Glomerular visceral epithelial cell (primary cell): Measurements from ENCODE around the gene ARHGEF17.
A peak's percentile ranks its signal among the peaks of the same experiment; 100 is the strongest.

Experiments used
- DNase-seq: peaks from one replicate; pipeline ENCODE4 v3.0.0-alpha.2; 2016; ENCODE audit errors: extremely low spot score

ARHGEF17 gene

DNA sequence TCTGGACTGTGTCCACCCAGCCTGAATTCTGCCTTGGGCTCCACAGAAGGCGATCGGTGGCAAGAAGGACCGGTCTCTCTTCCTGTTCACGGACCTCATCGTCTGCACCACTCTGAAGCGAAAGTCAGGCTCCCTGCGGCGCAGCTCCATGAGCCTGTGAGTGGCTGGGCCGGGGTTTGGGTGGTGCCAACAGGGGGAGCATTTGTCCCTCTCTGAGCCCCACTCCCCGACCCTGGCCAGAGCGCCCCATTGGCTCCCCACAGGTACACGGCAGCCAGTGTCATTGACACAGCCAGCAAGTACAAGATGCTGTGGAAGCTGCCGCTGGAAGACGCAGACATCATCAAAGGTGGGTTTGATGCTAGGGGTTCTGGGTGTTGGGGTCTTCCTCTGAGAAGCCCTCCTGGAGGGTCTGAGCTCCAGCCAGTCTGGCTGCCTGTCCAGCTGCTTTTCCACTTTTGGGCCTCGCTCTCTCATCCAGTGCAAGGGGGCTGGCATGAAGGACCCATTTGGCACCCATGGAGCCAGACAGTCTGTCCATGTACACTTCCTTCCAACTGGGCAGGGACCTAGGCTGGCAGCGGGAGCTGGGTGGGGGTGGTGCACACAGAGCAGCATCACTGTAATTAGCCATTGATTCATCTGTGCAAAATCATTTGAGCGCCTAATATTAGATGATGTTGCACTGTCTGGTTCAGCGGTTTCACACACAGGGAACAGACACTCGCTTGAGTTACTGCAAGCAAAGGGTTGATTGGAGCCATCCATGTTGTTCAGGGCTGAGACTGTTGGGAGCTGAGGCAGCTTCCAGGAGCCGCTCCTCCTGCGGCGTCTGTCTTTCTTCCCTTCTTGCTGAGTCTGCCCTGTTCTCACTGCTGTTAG, 49.1 kb downstream of the ARHGEF17 start:
- DNase-seq: no peak

DNA sequence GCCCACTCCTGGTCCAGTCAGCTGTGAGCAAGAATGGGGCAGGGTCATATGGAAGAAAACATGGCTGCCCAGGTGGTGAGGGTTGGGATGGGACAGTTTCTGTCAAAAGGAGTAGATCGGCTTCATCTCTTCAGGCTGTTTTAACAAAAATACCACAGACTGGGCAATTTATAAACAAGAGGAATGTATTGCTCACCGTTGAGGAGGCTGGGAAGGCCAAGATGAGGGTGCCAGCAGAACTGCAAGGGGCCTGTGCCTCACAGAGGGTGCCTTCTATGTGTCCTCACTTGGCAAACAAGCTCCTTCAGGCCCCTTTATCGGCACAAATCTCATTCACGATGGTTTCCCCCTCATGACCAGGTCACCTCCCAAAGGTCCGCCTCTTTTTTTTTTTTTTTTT, 50.0 kb downstream of the ARHGEF17 start:
- no peak for DNase-seq

DNA sequence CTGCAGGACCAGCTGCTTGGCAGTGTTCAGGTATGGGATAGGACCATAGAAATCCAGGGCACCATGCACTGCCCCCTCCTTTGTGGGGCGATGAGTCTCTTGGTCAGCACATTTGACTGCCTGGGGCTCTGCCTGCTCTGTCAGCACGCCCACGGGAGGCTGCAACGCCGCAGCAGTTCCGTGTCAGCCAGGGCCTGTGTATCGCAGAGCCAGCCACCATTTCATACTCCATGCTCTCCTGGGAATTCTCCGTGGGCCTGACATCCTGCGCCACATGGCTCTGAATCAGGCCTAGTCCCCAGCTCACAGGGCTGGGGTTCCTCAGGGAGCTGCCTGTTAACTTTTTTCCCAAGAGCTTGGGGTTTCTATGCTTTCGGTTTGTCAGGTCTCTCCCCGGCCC, 51.3 kb downstream of the ARHGEF17 start:
- DNase-seq: no peak

DNA sequence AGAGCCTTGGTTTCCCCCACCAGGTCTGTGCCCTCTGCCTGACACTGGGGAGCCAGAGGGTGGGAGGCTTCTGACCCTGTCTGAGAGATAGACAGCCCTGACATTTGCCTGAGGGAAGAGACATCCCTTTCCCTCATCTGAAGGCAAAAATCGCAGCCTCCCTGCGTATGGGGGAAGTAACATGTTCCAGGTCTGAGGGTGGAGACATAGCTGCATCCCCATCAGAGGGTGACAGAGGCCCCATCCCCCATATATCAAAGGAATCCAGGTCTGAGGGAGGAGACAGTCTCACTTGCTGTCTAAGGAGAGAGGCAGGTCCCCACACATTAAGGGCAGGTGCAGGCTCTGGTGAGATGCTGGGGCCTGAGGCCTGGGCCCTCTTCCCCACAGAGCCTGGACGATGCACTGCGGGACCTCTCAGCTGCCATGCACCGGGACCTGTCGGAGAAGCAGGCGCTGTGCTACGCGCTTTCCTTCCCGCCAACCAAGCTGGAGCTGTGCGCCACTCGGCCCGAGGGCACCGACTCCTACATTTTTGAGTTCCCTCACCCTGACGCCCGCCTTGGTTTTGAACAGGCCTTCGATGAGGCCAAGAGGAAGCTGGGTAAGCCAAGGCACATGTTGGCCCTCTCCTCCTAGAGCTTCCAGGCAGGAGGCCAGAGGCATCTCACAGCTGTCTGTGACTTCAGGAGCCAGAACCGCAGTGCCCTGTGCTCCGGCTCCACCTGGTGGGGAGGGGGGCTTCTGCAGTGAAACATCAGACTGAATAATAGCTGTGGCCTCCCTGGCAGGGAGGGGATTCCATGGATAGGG, 52.1 kb downstream of the ARHGEF17 start:
- DNase-seq: peak; percentile 33

DNA sequence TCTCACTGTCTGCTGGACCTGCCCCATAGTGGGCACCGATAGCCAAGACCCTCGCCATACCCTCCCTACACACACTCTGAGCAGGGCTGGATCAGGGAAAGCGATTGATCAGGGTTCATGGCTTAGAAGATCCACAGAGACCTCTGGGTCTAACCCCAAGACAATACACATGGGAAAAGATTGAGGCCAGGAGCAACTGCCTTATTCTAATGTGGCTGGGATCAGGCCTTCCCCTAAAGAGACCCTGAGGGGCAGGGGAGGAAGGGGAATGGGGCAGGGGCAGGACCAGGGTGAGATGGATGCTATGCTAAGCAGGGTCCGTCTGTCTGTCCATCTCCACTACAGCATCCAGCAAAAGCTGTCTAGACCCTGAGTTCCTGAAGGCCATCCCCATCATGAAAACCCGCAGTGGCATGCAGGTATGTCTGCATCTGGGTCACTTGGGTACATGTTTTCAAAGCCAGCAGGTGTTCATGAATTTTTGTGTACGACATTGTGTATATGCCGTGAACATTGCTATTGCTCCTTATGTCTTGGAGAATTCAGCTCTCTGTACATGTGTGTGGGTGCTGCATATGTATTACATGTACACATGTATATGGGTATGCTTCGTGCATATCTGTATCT, 52.8 kb downstream of the ARHGEF17 start:
- no peak for DNase-seq

DNA sequence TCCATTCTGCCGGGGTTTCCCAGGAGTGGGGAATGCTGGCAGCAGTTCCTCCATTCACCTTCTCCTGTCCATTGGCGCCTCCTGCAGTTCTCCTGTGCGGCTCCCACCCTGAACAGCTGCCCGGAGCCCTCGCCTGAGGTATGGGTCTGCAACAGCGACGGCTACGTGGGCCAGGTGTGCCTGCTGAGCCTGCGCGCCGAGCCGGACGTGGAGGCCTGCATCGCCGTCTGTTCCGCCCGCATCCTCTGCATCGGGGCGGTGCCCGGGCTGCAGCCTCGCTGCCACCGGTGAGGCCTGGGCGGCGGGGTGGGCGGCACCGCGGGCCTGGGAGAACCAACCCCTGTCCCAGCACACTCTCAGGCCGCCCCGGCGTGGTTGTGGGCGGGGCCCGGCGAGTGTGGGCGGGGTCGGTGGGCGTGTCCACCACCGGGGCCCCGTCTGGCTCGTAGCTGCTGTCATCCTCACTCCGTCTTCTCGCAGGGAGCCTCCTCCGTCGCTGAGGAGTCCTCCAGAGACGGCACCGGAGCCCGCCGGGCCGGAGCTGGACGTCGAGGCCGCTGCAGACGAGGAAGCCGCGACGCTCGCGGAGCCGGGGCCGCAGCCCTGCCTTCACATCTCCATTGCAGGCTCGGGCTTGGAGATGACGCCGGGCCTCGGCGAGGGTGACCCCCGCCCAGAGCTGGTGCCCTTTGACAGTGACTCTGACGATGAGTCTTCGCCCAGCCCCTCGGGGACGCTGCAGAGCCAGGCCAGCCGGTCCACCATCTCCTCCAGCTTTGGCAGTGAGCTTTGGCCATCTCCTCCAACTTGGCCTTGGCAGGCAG, 54.1 kb downstream of the ARHGEF17 start:
- no peak for DNase-seq

DNA sequence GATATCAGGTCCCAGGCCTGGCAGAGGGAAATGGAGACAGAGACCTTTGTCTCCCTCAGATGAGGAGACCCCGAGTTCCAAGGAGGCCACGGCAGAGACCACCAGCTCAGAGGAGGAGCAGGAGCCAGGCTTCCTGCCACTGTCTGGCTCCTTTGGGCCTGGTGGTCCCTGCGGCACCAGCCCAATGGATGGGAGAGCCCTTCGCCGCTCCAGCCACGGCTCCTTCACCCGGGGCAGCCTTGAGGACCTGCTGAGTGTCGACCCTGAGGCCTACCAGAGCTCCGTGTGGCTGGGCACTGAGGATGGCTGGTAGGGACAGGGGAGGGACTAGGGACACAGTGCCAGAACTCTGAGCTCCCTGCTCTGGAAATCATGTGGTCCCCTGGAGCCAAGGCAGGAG, 55.1 kb downstream of the ARHGEF17 start:
- DNase-seq: no peak

DNA sequence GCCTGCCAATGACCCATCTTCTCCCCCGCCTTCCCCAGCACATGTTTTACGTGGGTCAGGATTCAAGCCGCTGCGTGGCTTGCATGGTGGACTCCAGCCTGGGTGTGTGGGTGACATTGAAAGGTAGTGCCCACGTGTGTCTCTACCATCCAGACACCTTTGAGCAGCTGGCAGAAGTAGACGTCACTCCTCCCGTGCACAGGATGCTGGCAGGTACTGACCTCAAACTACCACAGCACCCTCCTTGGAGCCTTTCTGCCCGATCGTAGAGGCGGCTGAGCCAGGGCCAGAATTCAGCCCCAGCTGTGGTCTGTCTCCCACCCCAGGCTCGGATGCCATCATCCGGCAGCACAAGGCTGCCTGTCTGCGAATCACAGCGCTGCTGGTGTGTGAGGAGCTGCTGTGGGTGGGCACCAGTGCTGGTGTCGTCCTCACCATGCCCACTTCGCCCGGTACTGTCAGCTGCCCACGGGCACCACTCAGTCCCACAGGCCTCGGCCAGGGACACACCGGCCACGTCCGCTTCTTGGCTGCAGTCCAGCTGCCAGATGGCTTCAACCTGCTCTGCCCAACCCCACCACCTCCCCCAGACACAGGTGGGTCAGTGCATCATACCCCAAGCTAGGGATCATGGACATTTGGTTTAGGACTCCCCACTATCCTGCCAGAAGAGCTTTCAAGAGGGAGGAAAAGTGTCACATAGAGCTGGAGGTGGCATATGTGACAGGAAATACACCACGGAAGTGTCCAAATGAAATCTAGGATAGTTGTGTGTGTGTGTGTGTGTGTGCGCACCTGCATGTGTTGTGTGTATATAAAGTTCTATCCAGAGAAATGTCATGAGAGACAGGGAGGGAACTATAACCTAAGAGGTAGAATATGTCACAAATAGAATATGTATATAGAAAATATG, 57.5 kb downstream of the ARHGEF17 start:
- DNase-seq: no peak

DNA sequence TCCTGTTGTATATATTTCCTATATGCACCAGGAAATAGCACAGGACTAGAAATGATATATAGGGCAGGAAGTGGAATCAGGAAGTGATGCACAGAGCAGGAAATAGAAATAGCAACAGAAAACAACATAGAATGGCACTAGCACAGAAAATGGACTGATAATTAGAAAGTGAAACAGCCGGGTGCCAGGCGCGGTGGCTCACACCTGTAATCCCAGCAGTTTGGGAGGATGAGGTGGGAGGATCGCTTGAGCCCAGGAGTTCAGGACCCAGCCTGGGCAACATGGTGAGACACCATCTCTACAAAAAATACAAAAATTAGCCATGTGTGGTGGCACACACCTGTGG, 58.2 kb downstream of the ARHGEF17 start:
- DNase-seq: no peak

DNA sequence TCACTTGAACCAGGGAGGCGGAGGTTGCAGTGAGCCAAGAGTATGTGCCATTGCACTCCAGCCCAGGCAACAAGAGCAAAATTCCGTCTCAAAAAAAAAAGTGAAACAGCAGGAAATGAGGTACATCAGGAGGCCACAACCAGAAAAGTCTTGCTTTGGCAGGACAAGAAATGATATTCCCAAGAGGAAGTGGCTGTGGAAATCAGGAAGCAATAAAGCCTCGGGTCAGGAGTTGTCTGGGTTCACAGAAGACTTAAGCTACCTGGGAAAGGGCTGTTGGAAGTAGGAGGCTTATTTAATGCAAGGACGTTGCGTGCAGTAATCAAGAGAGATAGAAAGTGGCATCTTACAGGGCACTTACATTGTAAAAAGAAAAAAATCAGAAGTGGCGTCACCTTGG, 58.9 kb downstream of the ARHGEF17 start:
- DNase-seq: no peak

DNA sequence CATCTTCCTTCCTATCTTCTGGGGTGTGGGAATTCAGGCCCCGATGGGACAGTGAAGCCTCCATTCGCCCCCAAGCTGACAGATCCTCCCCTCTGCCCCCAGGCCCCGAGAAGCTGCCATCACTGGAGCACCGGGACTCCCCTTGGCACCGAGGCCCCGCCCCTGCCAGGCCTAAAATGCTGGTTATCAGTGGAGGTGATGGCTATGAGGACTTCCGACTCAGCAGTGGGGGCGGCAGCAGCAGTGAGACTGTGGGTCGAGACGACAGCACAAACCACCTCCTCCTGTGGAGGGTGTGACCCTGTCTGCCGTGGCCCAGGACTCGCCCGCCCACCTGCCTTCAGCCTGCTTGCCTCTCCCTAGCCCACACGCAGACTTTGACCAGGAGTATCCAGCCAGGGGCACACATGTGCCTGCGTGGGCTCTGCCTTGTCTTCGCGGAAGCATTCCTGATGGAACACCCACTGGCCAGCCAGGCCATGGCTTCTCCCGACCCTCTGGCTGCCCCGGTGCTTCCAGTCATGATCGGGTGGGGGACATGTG, 59.5 kb downstream of the ARHGEF17 start:
- DNase-seq: no peak

DNA sequence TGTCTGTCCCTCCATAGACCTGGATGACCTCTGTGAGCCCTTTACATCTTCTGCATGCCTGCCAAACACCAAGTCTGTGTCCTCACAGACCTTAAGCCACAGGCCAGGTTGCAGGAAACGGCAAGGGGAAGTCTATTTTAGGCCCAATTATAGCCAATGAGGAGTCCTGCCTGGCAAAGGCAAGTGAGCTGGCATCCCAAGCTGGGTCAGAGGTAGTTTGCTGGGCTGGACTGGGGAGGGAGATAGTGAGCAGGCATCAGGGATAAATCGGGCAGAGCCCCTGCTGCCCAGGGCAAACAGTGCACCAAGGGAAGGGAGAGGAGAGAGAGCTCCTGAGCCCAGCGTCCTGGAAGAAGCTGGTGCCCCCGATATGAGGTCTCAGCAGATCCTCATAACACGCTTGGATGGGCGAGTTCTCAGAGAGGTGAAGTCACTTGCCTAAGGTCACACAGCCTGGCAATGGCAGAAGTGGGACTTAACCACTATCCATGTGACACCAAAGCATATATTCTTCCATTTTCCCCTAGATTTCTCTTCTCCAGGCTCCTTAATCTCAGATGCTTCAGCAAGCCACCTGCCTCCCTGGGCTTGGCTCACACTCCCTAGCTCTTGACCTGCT, 64.4 kb downstream of the ARHGEF17 start:
- peak; percentile 30 for DNase-seq

DNA sequence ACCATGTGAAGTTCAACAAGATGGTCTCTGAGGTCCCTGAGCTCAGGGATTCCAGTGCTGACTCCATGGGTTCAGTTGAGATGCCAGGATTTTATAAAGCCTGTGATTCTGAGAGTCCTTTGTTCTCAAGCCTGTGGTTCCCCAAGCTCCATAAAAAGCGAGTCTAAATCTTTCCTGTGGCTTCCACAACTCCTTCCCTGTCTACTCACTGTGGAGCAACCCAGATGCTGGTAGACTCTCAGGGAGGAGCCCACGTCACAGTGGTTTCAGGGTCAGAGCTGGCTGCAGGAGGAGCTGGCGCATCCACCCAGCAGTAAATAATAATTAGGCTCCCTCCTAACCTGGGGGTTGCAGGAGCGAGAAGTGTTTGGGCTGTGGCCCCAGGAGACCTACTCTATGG, 66.1 kb downstream of the ARHGEF17 start:
- DNase-seq: no peak

DNA sequence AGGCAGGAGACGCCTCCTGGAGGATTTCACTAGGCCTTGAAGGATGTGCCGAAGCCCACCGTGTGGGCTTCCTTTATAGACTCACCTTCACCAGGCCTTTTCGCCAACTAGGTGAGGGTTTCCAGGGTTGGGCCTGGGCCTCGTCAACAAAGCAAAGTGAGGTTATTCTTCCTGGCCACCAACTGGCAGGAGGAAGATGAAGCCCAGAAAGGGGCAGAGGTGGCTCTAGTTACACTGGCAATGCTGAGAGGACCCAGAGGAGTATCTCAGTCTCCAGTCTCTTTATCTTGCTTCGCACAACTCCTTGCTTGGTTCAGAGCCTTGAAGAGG, 67.7 kb downstream of the ARHGEF17 start:
- DNase-seq: no peak

DNA sequence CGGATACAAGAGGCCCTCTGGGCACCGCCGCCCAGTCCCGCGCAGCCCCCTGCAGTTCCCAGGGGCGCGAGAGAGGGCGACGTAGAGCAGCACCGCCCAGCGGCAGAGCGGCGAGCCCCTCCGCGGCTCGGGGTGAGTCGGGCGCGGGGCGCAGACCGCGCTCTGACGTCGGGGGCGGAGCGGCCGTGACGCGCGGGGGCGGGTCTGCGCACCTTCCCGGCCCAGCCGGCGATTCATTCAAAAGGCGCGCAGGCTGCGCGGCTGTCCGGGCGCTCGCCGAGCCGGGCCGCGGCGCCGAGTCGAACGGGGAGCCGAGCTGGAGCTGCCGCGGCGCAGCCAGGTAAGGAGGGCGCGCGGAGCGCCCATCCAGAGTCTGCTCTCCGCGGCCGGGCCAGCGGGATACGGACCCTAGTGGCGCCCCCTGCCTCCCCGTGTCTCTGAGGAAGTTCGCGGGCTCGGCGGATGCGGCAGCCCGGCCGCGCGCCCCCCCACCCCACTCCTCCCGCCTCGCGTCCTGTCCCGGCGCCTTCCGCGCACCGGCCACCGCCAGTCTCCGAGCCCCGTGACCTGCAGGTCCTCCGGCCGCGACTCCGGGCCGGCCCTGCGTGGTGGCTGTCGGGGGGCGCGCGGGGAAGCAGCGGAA, 68.2 kb downstream of the ARHGEF17 start, which contains the start of gene RELT:
Gene RELT (plus strand): TSS at position 240 of the 643 bp plus-strand sequence. CDS start 12,738 bp downstream, outside the sequence.
- DNase-seq: peak; percentile 94

DNA sequence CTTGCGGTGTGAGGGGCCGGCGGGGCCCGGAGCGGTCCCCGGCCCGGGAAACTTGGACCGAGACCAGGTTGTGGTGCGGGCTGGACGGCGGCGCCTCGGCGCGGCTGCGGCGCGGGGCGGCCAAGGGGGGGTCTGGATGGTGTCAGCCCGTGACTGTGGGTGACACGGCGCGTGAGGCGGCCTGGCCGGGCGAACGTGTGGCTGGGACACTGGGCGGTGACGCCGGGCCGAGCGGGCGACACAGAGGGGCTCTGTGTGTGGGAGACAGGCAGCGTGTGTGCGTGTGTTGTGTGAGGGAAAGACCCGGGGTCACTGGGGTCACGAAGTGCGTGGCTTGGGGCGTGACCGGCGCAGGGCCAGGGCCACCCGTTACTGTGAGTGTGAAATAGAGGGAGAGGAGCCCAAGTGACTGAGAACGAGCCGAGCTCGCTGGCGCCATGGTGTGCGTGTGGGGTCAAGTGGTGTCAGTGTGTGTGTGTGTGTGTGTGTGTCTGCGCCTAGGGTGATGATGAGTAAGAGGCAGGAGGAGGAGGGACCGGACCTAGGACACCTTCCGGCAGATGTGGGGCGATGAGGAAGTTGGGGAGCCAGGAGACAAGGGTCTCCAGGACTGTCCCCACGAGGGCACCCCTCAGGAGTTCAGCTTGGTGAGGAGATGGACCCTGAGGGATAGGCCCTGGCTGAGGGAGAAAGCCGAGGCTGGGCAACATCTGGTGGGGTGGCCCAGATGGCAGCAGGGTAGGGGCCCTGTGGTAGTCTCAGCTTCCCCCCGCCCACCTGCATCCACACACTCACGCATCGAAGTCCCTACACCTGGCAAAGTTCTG, 68.9 kb downstream of the ARHGEF17 start:
- DNase-seq: peak; percentile 78

DNA sequence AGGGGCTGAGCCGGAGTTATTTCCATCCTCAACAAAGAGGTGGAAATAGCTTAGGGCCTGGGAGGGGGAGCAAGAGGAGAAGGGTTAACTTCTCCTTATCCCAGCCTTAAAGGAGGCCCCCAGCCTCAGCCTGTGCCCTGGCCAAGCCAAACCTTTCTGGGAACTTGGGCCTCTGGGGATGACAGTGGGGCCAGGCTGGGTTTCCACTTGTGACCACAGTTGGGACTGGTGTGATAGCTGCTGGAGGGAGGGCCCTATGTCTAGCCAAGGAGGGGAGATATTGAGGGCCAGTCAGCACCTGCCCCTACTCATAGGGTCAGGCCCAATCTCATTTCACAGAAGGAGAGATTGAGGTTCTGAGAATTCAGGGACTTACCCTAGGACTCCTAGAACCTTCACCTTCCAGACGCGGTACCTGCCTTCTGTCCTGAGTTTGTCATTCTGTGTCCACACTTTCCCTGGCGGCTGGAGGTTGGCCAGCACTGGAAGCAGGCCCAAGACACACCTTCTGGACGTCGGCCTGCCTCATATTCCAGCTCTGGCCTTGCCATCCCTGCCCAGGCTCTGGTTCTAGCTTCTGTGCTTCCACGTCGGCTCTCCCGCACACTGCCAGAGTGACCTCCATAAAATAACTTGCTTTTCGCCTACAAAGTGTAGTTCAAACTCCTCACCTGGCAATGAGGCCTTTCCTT, 71.3 kb downstream of the ARHGEF17 start:
- DNase-seq: no peak

DNA sequence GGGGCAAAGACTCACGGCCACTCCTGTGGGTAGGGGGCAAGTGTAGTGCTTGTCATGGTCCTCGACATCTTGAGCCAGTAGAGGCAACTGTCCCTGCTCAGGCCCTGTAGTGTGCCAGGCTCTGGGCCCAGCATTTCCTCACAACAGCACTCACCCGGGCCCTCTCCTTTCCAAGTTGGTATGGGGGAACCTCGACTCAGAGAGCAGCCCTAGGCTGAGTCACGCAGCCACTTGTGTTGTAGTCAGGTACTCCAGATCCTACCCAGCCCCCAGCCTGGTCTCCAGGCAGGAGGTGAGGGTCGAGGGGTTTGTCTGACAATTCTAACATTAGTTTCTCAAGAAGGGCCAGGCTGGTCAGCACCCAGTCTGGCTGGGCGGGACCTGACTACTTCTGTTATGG, 72.3 kb downstream of the ARHGEF17 start:
- no peak for DNase-seq
